ENCODE results near the gene PAQR7.

The PAQR7 gene

GRCh38 chr1:25815208-25816111 is 60.0 kb downstream of the PAQR7 start:
- no peak for DNase-seq

- no peak for DNase-seq
Measured at GRCh38 chr1:25814549-25815087, 60.9 kb downstream of the PAQR7 start.

- DNase-seq, result no peak
Measured at GRCh38 chr1:25813734-25814471, 61.6 kb downstream of the PAQR7 start.

- no peak for DNase-seq
Measured at GRCh38 chr1:25813071-25813733, 62.3 kb downstream of the PAQR7 start.
